DND-41 (cell line): ENCODE measurements around the gene TRIM2.

Experiments used
- CTCF ChIP-seq: IDR thresholded peaks from 2 replicates; pipeline ENCODE4 v1.5.1; 2012; ENCODE audit warnings: borderline replicate concordance, low read length, moderate library complexity, mild to moderate bottlenecking; ENCODE audit not compliant: poor library complexity, severe bottlenecking; ENCODE audit errors: extremely low read depth
- EZH2 ChIP-seq: IDR thresholded peaks from 3 replicates; pipeline ENCODE4 v1.6.1; 2012; ENCODE audit warnings: borderline replicate concordance, low read depth, mild to moderate bottlenecking, moderate library complexity, low read length, inconsistent platforms; ENCODE audit not compliant: severe bottlenecking

- TF ChIP-seq CTCF = no peak
- TF ChIP-seq EZH2 = no peak
Measured at GRCh38 chr4:153258750-153259149, 54.5 kb downstream of the TRIM2 start.
